Nasal cavity respiratory epithelium epithelial cell of viscerocranial mucosa (primary cell): ENCODE measurements around the gene ZNF277. TPM values are rescaled to one million over a fixed set of nuclear protein-coding genes. Genes with fewer than 3 reads are reported as not detected.

Experiments
- total RNA-seq: library from RNA; depleted of rRNA; stranded (reverse); fragments of >200 nt; gene quantifications from 2 replicates; pipeline ENCODE4 v1.2.3, GENCODE V29; 2014

The ZNF277 gene, protein sequence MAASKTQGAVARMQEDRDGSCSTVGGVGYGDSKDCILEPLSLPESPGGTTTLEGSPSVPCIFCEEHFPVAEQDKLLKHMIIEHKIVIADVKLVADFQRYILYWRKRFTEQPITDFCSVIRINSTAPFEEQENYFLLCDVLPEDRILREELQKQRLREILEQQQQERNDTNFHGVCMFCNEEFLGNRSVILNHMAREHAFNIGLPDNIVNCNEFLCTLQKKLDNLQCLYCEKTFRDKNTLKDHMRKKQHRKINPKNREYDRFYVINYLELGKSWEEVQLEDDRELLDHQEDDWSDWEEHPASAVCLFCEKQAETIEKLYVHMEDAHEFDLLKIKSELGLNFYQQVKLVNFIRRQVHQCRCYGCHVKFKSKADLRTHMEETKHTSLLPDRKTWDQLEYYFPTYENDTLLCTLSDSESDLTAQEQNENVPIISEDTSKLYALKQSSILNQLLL
- 43.2 and 46.8 TPM in 2 replicates for total RNA-seq

DNA sequence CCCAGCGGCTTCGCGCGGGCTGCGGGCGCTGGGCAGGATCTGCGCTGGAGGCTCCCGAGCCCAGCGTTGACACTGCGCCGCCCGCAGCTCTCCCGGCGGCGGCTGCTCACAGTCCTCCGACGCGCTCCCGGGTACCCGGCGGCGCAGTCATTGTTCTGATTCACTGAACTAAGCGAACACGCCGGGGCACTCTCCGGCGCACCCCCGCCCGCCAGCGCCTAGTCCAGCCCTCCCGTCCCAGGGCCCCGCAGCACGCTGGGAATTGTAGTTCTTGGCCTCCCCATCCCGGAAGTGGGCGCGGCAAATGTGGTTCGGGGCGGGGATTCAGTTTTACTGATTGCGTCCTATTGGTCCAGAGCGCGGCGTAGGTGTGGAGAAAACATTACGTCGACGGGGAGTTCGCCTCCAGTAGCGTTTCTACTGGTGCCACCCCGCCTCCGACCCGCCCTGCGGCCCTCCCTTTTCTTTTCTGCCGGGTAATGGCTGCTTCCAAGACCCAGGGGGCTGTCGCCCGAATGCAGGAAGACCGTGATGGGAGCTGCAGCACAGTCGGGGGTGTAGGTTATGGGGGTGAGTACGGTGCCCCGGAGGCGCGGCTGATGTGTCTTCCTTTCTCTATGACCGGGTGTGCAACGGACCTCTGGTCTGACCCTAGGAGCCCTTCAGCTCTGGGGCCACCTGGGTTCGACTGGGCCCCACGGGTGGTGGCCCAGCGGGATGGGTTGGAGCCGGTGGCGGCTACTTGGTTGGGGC, at the start of gene ZNF277, which contains the start of gene DOCK4:
Gene ZNF277, plus strand, starts transcription at position 458 of the 753 bp plus-strand sequence. Its CDS starts 22 bp downstream, at position 480.
Gene DOCK4, minus strand, starts transcription at position 162 of the 753 bp plus-strand sequence. CDS start 261 bp downstream, outside the sequence.

Other genes with a start within 250 kb of the ZNF277 start
- 8.0 and 9.6 TPM in 2 replicates for gene DOCK4, start 296 bp upstream of the ZNF277 start, total RNA-seq
- gene IFRD1, start 243.8 kb downstream of the ZNF277 start, total RNA-seq: 151 and 179 TPM in 2 replicates